NCI-H2196 (cell line): ENCODE results near the gene CLEC18A.
"Not testable (repeated sequence)": the region's sequence is repeated elsewhere in the genome, so short reads cannot be mapped to it uniquely, and the experiment has no call there.

Experiments used
- DNase-seq: peaks from one replicate; lab custom pipeline; 2025; ENCODE audit not compliant: unreplicated experiment; lab: John Stamatoyannopoulos, UW

Gene CLEC18A

DNA sequence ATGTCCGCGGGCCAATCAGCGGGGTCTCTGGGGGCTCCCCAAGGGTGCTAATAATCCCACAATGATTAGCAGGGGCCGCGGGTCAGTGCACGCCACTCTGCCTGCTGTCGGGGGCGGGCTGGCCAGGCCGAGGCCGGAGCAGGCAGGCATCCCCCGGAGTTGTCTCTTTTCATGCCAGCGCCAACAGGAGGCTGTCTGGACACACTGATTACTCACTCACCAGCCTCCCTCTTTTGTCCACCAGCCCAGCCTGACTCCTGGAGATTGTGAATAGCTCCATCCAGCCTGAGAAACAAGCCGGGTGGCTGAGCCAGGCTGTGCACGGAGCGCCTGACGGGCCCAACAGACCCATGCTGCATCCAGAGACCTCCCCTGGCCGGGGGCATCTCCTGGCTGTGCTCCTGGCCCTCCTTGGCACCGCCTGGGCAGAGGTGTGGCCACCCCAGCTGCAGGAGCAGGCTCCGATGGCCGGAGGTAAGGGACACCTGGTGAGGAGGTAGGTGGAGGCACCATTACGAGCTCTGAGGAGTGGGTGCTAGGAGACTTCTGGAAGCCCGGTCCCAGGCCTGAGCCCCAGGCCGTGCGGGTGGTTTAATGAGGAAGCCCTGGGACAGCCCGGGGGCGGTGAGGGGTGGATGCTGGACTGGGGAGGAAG is at the start of gene CLEC18A:
Gene CLEC18A (plus strand): TSS at position 318 of the 655 bp plus-strand sequence. CDS start 33 bp downstream, at position 351.
- DNase-seq: not testable (repeated sequence)

DNA sequence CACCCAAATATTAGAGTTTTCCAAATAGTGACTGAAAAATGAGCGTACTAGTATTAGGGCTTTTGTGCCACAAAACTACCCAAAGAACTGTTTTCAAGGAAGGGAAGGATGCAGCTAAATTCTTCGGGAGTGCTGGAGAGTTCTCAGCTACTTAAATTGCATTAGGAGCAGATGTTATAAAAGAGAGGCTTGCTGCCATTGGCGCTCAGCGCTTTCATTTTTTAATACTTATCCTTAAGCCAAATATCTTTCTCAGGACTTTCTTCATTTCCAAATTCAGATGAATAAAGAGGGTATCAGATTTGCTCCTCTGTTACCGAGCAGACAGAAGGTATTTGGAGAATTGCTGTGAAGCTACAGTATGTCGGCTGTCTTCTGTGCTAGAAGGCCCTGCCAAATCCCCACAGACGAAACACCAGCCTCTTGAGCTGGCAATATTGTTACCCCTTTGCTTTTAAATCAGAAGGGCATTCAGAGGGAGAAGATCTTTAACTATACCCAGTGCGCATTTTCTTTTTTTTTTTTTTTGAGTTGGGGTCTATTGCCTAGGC is 47.2 kb upstream of the CLEC18A start:
- DNase-seq: no peak

DNA sequence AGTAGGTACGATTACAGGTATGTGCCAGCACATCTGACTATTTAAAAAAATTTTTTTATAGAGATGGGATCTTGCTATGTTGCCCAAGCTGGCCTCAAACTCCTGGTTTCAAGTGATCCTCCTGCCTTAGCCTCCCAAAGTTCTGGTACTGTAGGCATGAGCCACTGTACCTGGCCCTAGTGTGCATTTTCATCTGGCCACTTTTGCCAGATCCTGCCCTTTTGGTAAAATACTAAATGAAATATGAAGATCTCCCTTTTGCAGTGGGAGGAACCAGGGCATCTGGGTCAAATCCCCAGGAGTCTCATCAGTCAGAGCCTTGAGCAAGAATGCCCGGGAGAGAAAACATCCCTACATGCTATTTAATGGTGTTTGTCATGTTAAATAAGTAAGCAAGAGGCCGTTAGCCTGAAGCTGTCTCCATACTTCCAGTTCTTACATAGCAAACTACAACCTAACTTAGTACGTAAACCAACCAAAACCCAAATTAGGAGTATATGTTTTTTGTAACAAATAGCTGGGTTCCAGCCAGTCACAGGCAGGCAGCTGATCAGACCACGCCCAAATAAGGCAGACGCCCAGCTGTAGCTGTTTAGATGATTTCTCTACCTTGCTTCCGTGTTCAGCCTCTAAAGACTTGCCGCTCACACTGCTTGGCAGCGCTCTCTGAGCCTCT is 46.5 kb upstream of the CLEC18A start:
- DNase-seq: no peak

DNA sequence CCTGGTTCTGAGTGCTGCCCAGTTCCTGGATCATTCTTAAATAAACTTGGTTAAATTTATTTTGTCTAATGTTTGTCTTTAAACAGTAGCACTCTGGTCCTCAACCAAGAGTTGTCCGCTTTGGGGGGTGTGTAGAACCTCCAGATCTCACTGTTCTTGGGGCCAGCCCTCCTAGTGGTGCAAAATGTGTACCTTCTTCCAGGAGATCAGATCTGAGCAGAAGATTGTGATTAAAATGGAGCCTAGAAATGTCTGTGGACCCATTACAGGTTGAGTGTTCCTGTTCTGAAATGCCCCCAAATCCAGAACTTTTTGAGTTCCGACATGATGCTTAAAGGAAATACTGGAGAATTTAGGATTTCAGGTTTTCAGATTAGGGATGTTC is 46.0 kb upstream of the CLEC18A start:
- DNase-seq: no peak

DNA sequence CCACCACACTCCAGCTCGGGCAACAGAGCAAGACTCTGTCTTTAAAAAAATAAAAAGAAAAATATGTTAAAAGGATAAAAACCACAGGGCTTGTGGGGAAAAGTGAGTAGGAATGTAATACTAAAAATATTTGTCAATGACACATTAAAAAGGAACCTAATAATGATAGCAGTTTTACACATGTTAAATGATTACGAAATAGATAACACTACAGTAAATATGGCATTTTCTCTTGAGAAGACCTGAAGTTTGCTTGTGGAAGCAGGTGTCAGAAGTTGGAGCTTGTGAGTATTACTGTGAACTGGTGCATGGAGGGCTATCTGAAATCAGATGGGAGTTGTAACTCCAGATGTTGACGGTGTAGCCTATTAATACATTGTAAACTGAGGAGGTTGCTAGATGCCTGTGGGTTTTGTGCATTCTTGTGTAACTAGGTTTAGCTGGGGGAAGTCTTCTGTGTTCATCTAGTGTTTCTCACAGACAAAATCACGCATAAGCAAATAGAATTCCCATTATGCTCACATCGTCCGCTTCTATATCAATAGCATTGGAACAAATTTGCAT is 44.2 kb upstream of the CLEC18A start:
- DNase-seq: no peak

DNA sequence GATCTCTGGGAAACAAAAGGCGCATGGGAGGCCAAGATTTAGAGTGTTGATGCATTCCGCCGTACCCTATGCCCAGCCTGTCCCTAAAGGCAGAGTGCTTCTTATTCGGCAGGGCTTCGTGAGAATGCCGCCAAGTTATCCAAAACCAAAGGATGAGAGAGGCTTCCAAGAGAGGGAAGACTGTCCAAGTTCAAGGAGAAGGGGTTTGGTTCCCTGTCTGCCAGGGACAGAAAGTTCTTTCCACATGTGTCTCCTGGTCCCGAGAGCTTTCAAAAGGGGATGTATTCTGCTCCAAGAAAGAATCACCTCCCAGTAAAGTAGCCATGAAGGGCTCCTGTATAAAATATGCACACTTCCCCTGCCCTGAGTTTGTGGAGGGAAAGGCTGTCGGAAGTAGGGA is 42.1 kb upstream of the CLEC18A start:
- DNase-seq: no peak

DNA sequence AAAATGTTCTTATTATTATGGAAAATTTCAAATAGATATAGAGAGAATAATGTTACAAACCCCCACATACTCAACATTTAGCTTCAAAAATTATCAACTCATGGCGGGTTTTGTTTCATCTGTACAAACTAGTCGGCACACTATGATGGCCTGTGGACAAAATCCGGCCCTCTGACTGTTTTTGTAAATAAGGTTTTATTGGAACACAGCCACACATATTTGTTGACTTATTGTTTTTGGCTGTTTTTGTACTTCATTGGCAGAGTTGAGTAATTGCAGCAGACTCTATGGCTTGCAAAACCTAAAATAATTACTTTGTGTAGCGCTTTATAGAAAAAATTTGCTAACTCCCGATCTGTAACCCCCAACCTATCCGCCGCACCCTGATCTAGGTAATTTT is 41.4 kb upstream of the CLEC18A start:
- DNase-seq: no peak

DNA sequence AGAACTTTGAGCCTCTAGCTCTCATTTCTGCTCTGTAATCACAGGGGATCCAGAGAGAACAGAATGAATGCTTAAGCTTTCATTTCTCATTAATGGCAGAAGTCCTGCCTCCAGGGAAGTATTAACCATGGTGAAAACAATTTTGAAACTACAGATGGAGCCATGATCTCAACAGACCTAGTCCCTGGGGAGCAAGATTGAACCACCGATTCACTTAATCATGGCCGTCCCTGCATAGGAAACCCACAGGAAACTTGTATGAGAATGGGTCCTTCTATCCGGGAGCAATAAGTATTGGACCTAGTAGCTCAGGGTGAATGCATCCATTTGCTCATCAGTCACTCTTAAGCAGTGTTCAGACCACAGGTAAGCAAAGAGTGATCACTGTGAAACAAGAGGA is 40.2 kb upstream of the CLEC18A start:
- no peak for DNase-seq

DNA sequence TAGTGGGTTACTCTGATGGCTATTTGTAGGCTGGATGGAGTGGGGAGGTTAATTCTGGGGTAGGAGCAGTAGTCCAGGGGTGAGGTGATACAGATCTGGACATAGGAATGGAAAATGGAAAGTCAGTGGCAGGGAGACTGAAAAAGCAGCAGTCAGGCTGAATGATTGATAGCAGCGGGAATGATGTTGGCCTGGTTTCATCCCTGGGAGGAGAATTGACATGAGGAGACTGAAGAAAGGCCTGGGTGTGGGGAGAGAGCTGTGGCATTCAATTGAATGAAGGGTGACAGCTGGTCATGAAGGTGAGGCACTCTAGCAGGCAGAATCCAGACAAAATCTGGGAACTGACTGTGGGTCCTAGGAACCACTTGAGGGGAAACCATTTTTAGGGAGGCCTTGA is 34.7 kb upstream of the CLEC18A start:
- DNase-seq: no peak

DNA sequence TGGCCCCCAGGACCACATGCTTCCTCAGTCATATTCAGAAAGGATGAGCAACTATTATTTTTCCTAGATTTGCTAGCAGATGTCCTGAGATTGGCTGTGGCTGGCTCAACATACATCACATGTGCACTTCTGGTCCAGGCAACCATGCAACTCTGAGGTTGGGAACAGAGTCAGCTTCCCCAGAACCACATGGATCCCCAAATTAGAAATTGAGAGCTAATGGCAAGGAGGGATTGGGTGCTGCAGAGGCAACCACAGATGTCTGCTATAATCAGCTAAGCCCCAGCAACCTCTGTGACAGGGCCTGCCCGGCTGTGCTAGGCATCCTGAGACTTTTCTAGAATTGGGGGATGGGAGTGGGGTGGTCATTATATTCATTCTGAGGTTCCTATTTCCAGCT is 33.8 kb upstream of the CLEC18A start:
- no peak for DNase-seq

DNA sequence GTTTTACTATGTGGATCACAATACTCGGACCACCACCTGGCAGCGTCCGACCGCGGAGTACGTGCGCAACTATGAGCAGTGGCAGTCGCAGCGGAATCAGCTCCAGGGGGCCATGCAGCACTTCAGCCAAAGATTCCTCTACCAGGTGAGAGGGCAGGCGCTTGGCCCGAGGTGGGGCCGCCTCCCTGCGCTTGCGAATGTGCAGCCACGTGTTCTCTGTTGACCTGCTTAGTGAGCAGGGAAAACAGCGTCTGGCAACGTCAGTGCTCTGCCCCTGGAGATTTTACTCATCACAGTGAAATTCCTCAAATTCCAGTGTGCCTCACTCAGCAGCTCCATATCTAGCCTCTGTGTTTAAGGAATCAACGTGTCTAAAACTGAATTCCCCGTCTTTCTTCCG is 33.4 kb upstream of the CLEC18A start:
- DNase-seq: no peak

DNA sequence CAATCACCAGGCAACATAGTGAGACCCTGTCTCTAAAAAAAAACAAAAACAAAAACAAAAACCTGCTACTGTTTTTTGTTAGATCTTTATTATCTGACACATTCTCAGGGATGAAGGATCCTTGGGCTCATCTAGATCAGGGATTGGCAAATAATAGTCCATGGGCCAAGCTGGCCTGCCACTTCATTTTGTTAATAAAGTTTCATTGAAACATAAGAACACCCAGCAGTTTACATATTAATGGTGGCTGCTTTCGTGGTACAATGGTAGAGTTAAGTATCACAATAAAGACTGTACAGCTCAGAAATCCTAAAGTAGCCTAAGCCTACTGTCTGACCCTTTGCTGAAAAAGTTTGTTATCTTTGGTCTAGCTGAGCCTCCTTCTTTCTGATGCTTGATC is 32.9 kb upstream of the CLEC18A start:
- DNase-seq: no peak

DNA sequence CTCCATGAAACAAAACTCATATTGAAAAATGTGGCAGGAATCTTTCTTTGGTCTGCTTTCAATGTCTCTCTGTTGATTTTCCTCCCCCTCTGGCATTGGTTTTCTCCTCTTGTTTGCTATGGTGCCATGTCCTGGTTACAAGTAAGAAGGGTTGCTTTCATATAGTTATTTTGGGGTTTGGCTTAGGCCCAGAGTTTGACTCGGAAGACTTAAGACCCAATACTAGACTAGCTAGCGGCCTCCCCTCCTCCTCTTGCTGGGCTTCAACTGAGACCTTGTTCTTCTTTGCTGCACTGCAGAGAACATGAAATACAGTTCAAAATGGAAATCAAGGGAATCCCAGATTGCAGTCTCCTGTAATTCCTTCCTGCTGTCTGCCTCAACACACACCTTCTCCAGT is 30.0 kb upstream of the CLEC18A start:
- DNase-seq: no peak

DNA sequence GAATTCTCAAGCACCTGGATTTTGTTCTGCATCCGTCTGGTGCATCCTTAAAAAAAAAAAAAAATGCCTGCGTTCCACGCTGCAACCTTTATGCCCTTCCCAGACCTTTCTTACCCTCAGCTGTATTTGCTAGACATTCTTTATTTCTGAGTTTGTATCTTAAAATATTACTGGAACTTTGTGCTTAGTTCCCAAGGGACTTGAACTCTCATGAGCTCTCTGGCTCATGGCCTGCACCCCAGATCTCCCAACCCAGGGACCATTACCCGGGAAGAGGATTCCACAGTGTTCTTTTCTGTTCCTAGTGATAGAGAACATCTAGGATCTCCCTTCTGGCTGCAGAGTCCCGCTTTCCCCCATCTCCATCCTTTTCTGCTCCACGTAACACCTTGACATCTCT is 28.9 kb upstream of the CLEC18A start:
- DNase-seq: no peak

DNA sequence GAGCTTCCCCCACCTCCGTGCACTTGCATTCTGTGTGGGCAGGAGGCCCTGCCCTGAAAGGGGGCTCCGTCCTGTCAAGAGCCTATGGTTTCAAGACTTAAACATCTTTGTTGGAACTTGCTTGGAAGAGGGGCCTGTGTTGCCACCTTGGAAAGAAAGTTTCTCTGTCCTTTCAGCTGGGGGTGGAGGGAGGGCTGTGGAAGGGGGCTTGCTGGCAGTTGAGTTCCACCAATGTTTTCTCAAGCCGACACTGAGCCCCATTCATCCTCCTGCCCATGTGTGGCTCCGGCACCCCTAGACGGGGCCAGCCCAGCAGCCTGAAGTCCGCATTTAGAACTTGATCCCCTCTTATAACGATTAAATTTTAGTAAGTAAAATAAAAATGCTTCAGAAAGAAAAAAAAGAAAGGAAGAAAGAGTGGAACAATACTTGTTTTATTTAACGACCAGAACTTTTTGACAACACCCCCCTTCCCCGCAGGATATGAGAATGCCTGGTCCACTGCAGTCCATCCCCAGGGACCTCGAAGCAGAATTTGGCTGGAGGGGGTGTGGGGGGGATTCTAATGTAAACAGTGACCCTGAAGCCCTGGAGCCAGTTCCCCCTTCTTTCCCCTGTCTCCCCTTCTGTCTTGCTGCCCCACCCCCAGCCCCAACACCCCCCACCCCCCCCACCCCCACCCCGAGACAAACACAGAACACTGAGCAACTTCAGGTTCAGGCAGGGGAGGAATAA is 26.9 kb upstream of the CLEC18A start:
- no peak for DNase-seq

DNA sequence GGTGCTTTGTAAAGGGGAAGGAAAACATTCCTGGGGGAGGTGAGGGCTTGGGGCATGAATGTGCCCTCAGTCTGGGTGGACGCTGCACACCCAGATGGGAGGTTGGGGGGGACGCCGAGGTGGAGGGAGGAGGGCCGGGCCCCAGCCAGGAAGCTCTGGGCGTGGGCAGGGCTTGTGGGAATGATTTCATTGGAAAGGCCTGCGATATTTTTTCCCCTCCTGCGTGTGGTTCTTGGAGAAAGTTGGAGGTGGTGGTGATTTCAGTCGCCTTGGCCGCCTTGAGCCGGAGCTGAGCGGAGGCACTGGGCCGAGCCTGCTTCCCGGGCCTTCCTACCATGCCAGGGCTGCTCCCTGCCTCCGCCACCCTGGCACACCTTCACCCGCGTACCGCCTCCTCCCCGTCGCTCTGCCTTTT is 26.4 kb upstream of the CLEC18A start:
- DNase-seq: no peak

DNA sequence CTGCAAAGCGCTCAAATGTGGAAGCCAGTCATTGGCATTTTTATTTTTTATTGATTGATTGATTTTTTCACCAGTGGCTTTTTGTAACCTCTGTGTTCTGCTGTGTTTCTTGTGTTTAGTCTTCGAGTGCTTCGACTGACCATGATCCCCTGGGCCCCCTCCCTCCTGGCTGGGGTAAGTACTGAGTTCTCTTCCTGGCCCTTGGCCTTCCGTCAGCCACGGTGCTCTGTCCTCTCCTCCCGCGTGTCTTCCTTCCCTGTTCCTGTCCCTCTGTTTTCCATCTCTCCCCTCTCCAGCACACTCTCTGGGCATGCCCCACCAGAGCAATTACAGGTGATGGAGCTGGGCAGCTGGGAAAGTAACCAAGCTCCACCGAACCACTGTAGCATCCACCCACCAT is 25.8 kb upstream of the CLEC18A start:
- no peak for DNase-seq

DNA sequence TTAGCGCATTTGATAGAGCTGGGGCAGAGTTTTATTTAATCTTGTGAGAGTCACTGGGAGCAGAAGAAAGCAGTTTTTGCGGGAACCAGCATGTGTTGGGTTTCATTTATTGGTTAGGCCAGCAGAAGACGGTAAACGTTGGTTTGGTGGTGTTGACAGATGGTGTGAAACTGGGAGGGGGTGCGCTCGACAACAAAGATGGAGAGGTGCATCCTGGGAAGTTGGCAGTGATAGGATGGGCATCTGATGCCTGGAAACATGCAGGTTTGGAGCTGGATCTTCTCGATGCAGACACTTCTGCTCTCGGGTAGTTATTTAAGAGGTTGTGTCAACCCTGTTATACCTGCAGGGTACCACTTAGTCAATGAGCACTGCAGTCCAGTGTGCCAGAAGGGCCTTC is 24.9 kb upstream of the CLEC18A start:
- DNase-seq: no peak

DNA sequence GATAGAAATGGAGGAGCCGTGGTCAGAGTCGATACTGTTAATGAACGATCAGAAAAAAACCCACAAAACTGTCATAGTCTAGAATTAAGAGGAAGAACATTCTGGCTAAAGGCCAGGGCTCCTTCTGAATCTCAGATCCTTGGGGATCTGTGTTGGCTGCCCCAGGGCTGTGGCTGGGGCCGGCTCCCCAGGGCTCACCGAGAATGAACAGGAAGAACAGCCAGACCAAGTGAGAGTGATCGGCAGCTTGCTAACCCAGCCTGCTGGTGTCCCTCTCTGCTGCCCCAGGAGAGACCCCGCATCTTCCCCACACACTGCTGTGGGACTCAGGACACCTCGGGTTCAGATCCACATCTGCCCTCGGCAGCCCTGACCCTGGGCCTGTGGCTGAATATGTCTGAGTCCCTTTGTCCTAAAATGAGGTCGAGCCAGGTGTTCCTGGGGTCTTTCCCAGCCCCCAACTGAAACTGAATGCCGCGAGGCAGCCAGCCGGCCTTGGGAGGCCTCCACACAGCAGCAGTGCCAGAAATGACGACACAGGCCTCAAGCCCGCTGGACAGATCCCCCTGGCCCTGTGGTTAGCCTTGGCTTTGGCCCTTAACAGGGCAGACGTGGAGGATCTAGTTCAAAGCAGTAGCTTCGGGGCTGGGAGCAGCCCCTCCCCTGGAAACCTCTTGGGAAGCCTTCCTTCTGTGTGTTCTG is 23.9 kb upstream of the CLEC18A start:
- DNase-seq: no peak

DNA sequence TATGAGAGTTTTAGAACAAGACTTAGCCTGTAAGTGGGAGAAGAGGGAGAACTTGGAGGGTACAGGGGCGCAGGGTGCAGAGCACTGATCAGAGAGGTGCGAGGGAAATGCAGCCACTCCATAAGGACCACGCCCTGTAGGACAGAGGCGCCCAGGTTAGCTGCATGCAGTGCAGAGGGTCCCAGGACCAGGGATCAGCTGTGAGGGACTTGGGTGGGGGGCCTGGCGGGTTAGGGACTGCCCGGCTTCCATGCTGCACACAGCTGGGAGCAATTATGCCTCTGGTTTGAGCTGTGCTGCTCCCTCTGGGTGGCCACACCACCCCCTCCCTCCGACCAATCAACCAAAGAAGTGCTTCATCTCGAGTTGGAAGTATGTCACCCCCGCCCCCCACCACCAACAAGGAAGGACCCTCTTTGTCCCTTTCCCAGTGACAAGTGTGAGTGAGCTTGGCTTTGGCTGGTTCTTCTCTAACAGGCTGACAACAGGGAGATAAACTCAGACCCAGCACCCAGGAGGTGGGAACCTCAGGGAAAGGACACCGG is 22.2 kb upstream of the CLEC18A start:
- DNase-seq: no peak

DNA sequence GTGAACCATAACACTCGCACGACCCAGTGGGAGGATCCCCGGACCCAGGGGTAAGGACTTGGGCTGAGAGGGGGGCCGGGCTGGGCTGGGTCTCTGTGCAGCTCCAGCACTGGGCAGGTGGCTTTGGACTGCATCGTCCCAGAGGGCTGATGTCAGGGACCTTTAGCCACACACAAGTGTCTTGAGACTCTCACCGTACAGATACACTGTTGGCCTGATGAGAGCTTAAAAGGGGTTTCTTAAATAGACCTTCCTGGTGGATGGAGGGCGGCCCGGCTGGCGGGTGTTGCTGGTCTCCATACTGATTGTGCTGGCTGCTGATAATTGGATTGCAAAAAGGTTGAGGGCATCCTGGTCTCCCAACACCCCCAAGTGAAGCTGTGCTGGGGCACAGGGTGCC is 21.7 kb upstream of the CLEC18A start:
- DNase-seq: no peak
